HepG2 (cell line): ENCODE data around the gene ATR. TPM values are rescaled to one million over a fixed set of nuclear protein-coding genes. Genes with fewer than 3 reads are reported as not detected.

ENCODE experiments used
- EHMT2 ChIP-seq: fragments of 200-600 bp; sonication (generic); IDR thresholded peaks from 2 replicates; pipeline ENCODE4 v1.7.0; 2017; ENCODE audit warnings: antibody characterized with exemption, low read depth, low read length, borderline replicate concordance
- FOXM1 ChIP-seq: sonication (generic); formaldehyde crosslinking; IDR thresholded peaks from 2 replicates; pipeline ENCODE4 v1.5.0; 2020; ENCODE audit warnings: missing genetic modification reagents
- ZNF138 ChIP-seq: sonication (generic); formaldehyde crosslinking; IDR thresholded peaks from 2 replicates; pipeline ENCODE4 v1.5.0; 2020; ENCODE audit warnings: mild to moderate bottlenecking, low read depth, missing genetic modification reagents
- ZNF549 ChIP-seq: sonication (generic); formaldehyde crosslinking; IDR thresholded peaks from 2 replicates; pipeline ENCODE4 v1.5.0; 2020; ENCODE audit warnings: missing genetic modification reagents
- ZNF629 ChIP-seq: sonication (generic); formaldehyde crosslinking; conservative IDR thresholded peaks from 2 replicates; pipeline ENCODE4 v1.5.0; 2020; ENCODE audit warnings: missing genetic modification reagents
- polyA plus RNA-seq, 8 experiments: library from polyadenylated mRNA; depleted of rRNA in 3 of 8; stranded (reverse) in 7 of 8; unstranded in 1 of 8; fragments of >200 nt; fragmentation: Illumina TruSeq in 4 of 8; extraction: Trizol in 4 of 8; gene quantifications; 2 replicates each; pipeline versions ENCODE4 v1.2.1 to v1.2.3, GENCODE V29; 2011 to 2016; ENCODE audit warnings: low read depth in 4 of 8, missing spikeins in 1 of 8, mixed read lengths in 1 of 8; ENCODE audit not compliant: insufficient read depth in 1 of 8
- total RNA-seq, 5 experiments: library from RNA; depleted of rRNA; stranded (reverse); fragments of >200 nt; fragmentation: Illumina TruSeq; extraction: Trizol; gene quantifications; 2 replicates each; pipeline ENCODE4 v1.2.3, GENCODE V29; 2016; ENCODE audit warnings: low read depth in 1 of 5
- TF ChIP-seq, protein P1 (sequence below): sonication (generic); formaldehyde crosslinking; IDR thresholded peaks from 2 replicates; pipeline ENCODE4 v1.9.0; 2021; ENCODE audit warnings: mild to moderate bottlenecking, missing genetic modification reagents
- TF ChIP-seq, protein P2 (sequence below): sonication (generic); formaldehyde crosslinking; IDR thresholded peaks from 2 replicates; pipeline ENCODE4 v1.4.0; 2020; ENCODE audit warnings: missing genetic modification reagents
- TF ChIP-seq, protein P3 (sequence below): sonication (generic); formaldehyde crosslinking; IDR thresholded peaks from 2 replicates; pipeline ENCODE4 v1.4.0; 2020; ENCODE audit warnings: missing genetic modification reagents
- TF ChIP-seq, protein P4 (sequence below): sonication (generic); formaldehyde crosslinking; IDR thresholded peaks from 2 replicates; pipeline ENCODE4 v1.5.0; 2020; ENCODE audit warnings: mild to moderate bottlenecking, missing genetic modification reagents
- TF ChIP-seq, protein P5 (sequence below): IDR thresholded peaks from 2 replicates; pipeline ENCODE4 v1.6.1; 2016
- TF ChIP-seq, protein P6 (sequence below): IDR thresholded peaks from 2 replicates; pipeline ENCODE4 v1.6.1; 2016

ATR gene
- total and polyA plus RNA-seq, 2 of the 13 experiments (the other 11 are each of a cell fraction or from before 2014, with no cell fraction given) = 6.6 to 17.0 TPM

GRCh38 chr3:142578329-142579223, at the start of gene ATR (continued):
- TF ChIP-seq, protein P1, sequence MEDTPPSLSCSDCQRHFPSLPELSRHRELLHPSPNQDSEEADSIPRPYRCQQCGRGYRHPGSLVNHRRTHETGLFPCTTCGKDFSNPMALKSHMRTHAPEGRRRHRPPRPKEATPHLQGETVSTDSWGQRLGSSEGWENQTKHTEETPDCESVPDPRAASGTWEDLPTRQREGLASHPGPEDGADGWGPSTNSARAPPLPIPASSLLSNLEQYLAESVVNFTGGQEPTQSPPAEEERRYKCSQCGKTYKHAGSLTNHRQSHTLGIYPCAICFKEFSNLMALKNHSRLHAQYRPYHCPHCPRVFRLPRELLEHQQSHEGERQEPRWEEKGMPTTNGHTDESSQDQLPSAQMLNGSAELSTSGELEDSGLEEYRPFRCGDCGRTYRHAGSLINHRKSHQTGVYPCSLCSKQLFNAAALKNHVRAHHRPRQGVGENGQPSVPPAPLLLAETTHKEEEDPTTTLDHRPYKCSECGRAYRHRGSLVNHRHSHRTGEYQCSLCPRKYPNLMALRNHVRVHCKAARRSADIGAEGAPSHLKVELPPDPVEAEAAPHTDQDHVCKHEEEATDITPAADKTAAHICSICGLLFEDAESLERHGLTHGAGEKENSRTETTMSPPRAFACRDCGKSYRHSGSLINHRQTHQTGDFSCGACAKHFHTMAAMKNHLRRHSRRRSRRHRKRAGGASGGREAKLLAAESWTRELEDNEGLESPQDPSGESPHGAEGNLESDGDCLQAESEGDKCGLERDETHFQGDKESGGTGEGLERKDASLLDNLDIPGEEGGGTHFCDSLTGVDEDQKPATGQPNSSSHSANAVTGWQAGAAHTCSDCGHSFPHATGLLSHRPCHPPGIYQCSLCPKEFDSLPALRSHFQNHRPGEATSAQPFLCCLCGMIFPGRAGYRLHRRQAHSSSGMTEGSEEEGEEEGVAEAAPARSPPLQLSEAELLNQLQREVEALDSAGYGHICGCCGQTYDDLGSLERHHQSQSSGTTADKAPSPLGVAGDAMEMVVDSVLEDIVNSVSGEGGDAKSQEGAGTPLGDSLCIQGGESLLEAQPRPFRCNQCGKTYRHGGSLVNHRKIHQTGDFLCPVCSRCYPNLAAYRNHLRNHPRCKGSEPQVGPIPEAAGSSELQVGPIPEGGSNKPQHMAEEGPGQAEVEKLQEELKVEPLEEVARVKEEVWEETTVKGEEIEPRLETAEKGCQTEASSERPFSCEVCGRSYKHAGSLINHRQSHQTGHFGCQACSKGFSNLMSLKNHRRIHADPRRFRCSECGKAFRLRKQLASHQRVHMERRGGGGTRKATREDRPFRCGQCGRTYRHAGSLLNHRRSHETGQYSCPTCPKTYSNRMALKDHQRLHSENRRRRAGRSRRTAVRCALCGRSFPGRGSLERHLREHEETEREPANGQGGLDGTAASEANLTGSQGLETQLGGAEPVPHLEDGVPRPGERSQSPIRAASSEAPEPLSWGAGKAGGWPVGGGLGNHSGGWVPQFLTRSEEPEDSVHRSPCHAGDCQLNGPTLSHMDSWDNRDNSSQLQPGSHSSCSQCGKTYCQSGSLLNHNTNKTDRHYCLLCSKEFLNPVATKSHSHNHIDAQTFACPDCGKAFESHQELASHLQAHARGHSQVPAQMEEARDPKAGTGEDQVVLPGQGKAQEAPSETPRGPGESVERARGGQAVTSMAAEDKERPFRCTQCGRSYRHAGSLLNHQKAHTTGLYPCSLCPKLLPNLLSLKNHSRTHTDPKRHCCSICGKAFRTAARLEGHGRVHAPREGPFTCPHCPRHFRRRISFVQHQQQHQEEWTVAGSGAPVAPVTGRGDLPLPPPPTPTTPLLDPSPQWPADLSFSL = 0 out of 2 replicates have a peak, but pooled peaks have one; percentile 18
- TF ChIP-seq, protein P2, sequence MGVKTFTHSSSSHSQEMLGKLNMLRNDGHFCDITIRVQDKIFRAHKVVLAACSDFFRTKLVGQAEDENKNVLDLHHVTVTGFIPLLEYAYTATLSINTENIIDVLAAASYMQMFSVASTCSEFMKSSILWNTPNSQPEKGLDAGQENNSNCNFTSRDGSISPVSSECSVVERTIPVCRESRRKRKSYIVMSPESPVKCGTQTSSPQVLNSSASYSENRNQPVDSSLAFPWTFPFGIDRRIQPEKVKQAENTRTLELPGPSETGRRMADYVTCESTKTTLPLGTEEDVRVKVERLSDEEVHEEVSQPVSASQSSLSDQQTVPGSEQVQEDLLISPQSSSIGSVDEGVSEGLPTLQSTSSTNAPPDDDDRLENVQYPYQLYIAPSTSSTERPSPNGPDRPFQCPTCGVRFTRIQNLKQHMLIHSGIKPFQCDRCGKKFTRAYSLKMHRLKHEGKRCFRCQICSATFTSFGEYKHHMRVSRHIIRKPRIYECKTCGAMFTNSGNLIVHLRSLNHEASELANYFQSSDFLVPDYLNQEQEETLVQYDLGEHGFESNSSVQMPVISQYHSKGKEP (CRISPR knock-in tag) = no peak; the same call in 1 of the 2 replicates
- TF ChIP-seq ZNF549 (CRISPR knock-in tag) (peak; percentile 35; the same call in 1 of the 2 replicates), FOXM1 (CRISPR knock-in tag) (no peak), EHMT2 (no peak), ZNF629 (CRISPR knock-in tag) (peak; percentile 35; the same call in 1 of the 2 replicates), ZNF138 (CRISPR knock-in tag) (peak; percentile 51; the same call in 1 of the 2 replicates)
- TF ChIP-seq, protein P3, sequence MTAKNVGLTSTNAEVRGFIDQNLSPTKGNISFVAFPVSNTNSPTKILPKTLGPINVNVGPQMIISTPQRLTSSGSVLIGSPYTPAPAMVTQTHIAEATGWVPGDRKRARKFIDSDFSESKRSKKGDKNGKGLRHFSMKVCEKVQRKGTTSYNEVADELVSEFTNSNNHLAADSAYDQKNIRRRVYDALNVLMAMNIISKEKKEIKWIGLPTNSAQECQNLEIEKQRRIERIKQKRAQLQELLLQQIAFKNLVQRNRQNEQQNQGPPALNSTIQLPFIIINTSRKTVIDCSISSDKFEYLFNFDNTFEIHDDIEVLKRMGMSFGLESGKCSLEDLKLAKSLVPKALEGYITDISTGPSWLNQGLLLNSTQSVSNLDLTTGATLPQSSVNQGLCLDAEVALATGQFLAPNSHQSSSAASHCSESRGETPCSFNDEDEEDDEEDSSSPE = peak; percentile 92
- TF ChIP-seq, protein P4, sequence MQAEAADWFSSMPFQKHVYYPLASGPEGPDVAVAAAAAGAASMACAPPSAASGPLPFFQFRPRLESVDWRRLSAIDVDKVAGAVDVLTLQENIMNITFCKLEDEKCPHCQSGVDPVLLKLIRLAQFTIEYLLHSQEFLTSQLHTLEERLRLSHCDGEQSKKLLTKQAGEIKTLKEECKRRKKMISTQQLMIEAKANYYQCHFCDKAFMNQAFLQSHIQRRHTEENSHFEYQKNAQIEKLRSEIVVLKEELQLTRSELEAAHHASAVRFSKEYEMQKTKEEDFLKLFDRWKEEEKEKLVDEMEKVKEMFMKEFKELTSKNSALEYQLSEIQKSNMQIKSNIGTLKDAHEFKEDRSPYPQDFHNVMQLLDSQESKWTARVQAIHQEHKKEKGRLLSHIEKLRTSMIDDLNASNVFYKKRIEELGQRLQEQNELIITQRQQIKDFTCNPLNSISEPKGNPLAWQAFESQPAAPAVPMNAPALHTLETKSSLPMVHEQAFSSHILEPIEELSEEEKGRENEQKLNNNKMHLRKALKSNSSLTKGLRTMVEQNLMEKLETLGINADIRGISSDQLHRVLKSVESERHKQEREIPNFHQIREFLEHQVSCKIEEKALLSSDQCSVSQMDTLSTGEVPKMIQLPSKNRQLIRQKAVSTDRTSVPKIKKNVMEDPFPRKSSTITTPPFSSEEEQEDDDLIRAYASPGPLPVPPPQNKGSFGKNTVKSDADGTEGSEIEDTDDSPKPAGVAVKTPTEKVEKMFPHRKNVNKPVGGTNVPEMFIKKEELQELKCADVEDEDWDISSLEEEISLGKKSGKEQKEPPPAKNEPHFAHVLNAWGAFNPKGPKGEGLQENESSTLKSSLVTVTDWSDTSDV (CRISPR knock-in tag) = peak; percentile 90
- TF ChIP-seq, protein P5, sequence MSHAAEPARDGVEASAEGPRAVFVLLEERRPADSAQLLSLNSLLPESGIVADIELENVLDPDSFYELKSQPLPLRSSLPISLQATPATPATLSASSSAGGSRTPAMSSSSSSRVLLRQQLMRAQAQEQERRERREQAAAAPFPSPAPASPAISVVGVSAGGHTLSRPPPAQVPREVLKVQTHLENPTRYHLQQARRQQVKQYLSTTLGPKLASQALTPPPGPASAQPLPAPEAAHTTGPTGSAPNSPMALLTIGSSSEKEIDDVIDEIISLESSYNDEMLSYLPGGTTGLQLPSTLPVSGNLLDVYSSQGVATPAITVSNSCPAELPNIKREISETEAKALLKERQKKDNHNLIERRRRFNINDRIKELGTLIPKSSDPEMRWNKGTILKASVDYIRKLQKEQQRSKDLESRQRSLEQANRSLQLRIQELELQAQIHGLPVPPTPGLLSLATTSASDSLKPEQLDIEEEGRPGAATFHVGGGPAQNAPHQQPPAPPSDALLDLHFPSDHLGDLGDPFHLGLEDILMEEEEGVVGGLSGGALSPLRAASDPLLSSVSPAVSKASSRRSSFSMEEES (CRISPR knock-in tag) = peak; percentile 57; the same call in 1 of the 2 replicates
- TF ChIP-seq, protein P6, sequence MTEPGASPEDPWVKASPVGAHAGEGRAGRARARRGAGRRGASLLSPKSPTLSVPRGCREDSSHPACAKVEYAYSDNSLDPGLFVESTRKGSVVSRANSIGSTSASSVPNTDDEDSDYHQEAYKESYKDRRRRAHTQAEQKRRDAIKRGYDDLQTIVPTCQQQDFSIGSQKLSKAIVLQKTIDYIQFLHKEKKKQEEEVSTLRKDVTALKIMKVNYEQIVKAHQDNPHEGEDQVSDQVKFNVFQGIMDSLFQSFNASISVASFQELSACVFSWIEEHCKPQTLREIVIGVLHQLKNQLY (CRISPR knock-in tag) = peak; percentile 68; the same call in 1 of the 2 replicates
